Measurements from ENCODE around the gene SLC27A2.
"Not testable (repeated sequence)": the region's sequence is repeated elsewhere in the genome, so short reads cannot be mapped to it uniquely, and the experiment has no call there.

The SLC27A2 gene

DNA sequence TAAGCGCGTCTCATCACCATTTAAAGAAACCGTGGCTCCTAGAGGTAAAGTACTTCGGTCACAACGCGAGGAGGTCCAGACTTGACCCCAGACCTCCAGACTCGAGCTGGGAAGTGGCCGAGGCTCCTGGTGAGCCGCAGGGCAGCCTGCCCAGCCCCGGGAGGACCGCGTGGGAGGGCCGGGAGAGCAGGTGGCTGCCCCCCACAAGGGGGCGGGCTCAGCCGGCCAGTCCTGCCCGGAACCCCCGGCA, at the start of gene SLC27A2:
Gene SLC27A2 (plus strand): TSS at position 228 of the 250 bp plus-strand sequence. CDS start 232 bp downstream, outside the sequence.
- Mint-ChIP-seq H3K4me3 (peak within 1 kb of the TSS; percentile 81), H3K27ac (no peak within 1 kb of the TSS), H3K27me3 (peaks cover 34% of the 10 kb centered on the region), H3K9me3 (no peaks in the 10 kb centered on the region), H3K36me3 (ENCODE audit: low read depth) (no peaks in the 10 kb centered on the region), H3K4me1 (ENCODE audit: low read depth) (peaks cover 20% of the 10 kb centered on the region)
- intact Hi-C loops (cut with micrococcal nuclease): no loop called here

DNA sequence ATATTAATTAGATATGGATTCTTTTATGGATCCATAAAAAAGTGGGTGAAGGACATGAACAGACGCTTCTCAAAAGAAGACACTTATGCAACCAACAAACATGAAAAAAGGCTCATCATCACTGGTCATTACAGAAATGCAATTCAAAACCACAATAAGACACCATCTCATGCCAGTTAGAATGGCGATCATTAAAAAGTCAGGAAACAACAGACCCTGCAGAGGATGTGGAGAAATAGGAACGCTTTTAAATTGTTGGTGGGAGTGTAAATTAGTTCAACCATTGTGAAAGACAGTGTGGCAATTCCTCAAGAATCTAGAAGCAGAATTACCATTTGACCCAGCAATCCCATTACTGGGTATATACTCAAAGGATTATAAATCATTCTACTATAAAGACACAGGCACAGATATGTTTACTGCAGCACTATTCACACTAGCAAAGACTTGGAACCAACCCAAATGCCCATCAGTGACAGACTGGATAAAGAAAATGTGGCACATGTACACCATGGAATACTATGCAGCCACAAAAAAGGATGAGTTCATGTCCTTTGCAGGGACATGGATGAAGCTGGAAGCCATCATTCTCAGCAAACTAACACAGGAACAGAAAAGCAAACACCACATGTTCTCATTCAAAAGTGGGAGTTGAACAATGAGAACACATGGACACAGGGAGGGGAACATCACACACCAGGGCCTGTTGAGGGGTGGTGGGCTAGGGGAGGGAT, 49.6 kb upstream of the SLC27A2 start:
- H3K27ac Mint-ChIP-seq; H3K36me3 Mint-ChIP-seq (ENCODE audit: low read depth); H3K9me3 Mint-ChIP-seq; H3K4me3 Mint-ChIP-seq; intact Hi-C loops (cut with micrococcal nuclease); H3K27me3 Mint-ChIP-seq: not testable (repeated sequence)
- H3K4me1 Mint-ChIP-seq (ENCODE audit: low read depth): peaks cover 33% of the 10 kb centered on the region

DNA sequence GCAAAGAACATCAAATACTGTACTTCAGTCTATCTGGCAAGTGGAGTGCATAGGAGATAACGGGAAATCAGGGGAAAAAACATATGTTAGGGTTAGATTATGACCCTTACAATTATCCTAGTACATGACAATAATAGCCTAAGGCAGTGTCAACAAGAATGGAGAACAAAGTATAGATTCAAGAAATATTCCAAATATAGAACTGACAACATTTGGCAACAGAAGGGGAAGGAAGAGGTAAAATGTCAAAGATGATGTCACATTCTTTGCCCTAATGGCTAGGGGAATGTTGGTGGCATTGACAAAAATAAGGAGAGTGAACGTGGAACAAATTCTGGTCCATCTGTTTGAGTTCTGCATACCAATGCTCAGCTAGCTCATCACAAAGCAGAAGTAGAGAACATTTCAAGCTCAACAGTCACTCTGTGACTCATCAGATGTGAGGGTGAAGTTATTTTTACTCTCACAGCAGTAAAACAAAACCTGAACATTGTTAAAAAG, 47.4 kb upstream of the SLC27A2 start:
- Mint-ChIP-seq H3K27ac (no peak overlapping the region), H3K9me3 (no peaks in the 10 kb centered on the region), H3K27me3 (no peaks in the 10 kb centered on the region), H3K4me3 (no peak overlapping the region), H3K4me1 (ENCODE audit: low read depth) (peaks cover 22% of the 10 kb centered on the region), H3K36me3 (ENCODE audit: low read depth) (no peaks in the 10 kb centered on the region)
- intact Hi-C loops (cut with micrococcal nuclease): no loop called here

DNA sequence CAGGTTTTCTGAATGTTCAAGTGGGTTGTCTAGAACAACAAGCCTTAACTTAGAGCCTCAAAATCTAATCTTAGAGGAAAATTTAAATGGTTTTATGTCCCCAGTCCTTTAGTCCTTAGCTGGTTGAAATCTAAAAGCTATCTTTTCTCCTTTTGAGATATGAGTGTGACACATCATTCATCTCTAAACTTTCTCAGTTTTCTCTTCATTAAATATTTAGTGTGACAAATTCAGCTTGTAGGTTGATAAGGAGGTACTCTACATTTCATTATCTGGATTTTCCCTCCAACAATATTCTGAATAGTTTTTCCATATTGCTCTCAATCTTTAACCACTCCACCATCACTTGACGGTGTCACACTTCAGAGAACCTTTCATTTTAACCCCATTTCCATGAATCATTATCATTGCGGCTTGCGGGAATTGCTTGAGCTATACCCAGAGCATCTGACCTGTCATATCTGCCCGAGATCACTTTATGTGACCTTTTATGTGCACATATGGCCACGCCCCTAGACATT, 46.9 kb upstream of the SLC27A2 start:
- Mint-ChIP-seq H3K27me3 (no peaks in the 10 kb centered on the region), H3K36me3 (ENCODE audit: low read depth) (no peaks in the 10 kb centered on the region), H3K4me3 (no peak overlapping the region), H3K4me1 (ENCODE audit: low read depth) (peaks cover 22% of the 10 kb centered on the region), H3K27ac (no peak overlapping the region), H3K9me3 (no peaks in the 10 kb centered on the region)
- intact Hi-C loops (cut with micrococcal nuclease): no loop called here

GRCh38 chr15:50137330-50137761, 44.6 kb upstream of the SLC27A2 start:
- H3K9me3 Mint-ChIP-seq: no peaks in the 10 kb centered on the region
- H3K4me1 Mint-ChIP-seq (ENCODE audit: low read depth): peaks cover 36% of the 10 kb centered on the region
- H3K36me3 Mint-ChIP-seq (ENCODE audit: low read depth): no peaks in the 10 kb centered on the region
- intact Hi-C loops (cut with micrococcal nuclease): no loop called here
- H3K27ac Mint-ChIP-seq: no peak overlapping the region
- H3K27me3 Mint-ChIP-seq: no peaks in the 10 kb centered on the region
- no peak overlapping the region for H3K4me3 Mint-ChIP-seq

DNA sequence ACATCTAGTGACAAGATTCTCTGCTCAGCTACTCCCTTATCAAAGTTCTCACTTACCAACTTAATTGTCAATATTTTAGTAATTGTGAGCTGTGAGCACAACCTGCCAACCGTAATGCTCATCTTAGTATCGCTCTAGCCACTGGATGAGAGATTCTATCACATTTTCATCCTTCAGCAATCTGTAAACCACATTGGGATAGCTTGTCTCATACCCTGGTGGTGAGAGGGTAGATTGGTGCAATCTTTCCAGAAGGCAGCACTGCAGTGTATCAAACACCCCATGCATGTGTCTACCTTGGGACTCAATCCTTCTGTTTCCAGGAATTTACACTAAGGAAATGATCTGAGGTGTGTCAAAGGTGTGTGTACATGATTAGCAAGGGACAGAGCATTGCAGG, 44.1 kb upstream of the SLC27A2 start:
- H3K4me3 Mint-ChIP-seq: no peak overlapping the region
- H3K36me3 Mint-ChIP-seq (ENCODE audit: low read depth): no peaks in the 10 kb centered on the region
- H3K4me1 Mint-ChIP-seq (ENCODE audit: low read depth): peaks cover 39% of the 10 kb centered on the region
- intact Hi-C loops (cut with micrococcal nuclease): no loop called here
- H3K27me3 Mint-ChIP-seq: no peaks in the 10 kb centered on the region
- H3K27ac Mint-ChIP-seq: no peak overlapping the region
- no peaks in the 10 kb centered on the region for H3K9me3 Mint-ChIP-seq

- Mint-ChIP-seq H3K27ac (no peak overlapping the region), H3K4me1 (ENCODE audit: low read depth) (peaks cover 39% of the 10 kb centered on the region), H3K4me3 (no peak overlapping the region), H3K9me3 (no peaks in the 10 kb centered on the region), H3K27me3 (no peaks in the 10 kb centered on the region), H3K36me3 (ENCODE audit: low read depth) (no peaks in the 10 kb centered on the region)
- intact Hi-C loops (cut with micrococcal nuclease): no loop called here
Measured at GRCh38 chr15:50138391-50138790, 43.6 kb upstream of the SLC27A2 start.

DNA sequence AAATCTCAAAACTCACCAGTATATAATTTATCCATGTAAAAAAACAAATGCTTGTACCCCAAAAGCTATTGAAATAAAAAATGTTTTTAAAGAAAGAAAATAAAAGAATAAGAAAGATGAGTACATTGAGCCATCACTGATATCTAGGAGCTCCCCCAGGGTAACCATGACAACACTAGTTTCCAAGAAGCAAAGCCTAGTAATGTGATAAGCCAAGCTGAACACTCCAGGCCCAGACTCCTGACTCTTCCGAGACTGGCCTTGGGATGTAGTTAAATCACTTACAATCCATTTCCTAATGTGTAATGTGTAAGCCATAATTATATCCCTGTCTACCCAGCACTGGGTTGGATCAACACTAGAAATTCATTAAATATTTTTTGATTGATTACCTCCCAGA, 41.9 kb upstream of the SLC27A2 start:
- Mint-ChIP-seq H3K4me1 (ENCODE audit: low read depth) (peaks cover 37% of the 10 kb centered on the region), H3K27ac (no peak overlapping the region)

DNA sequence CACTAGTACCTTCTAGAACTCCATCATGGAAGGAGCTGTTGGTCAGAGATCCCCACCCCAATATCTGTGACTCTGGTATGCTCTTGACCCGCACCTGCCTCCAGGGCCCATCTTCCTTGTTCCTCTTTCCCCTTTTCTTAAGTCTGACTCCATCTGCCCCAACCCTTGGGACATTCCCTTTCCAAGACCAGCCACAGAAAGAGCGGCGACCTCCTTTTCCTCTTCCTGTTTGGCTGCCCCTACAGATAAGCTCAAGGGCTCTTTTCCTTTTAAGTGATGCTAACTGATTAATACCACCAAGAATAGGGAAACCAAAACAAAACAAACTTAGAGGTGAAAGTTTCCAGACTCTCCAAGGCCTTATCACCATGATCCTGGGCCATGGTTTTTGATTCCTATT, 41.0 kb upstream of the SLC27A2 start:
- Mint-ChIP-seq H3K36me3 (ENCODE audit: low read depth) (no peaks in the 10 kb centered on the region), H3K4me1 (ENCODE audit: low read depth) (peaks cover 34% of the 10 kb centered on the region), H3K27ac (no peak overlapping the region), H3K9me3 (peaks cover 10% of the 10 kb centered on the region), H3K27me3 (no peaks in the 10 kb centered on the region), H3K4me3 (no peak overlapping the region)
- intact Hi-C loops (cut with micrococcal nuclease): loop anchor here (10.0 kb wide), 2 partner anchors 174 to 986 kb away; partner anchors contain the start of gene COPS2

More for the DNA sequence above, 41.9 kb upstream of the SLC27A2 start:
- H3K27me3 Mint-ChIP-seq: no peaks in the 10 kb centered on the region
- H3K4me3 Mint-ChIP-seq: no peak overlapping the region
- intact Hi-C loops (cut with micrococcal nuclease): loop anchor here (10.0 kb wide), 2 partner anchors 175 to 985 kb away; partner anchors contain the start of gene COPS2
- H3K36me3 Mint-ChIP-seq (ENCODE audit: low read depth): no peaks in the 10 kb centered on the region
- peaks cover 10% of the 10 kb centered on the region for H3K9me3 Mint-ChIP-seq

- Mint-ChIP-seq H3K27ac (no peak overlapping the region), H3K9me3 (peaks cover 15% of the 10 kb centered on the region), H3K4me1 (ENCODE audit: low read depth) (peaks cover 38% of the 10 kb centered on the region), H3K27me3 (no peaks in the 10 kb centered on the region), H3K4me3 (no peak overlapping the region), H3K36me3 (ENCODE audit: low read depth) (no peaks in the 10 kb centered on the region)
- intact Hi-C loops (cut with micrococcal nuclease): loop anchor here (10.0 kb wide), 2 partner anchors 173 to 987 kb away; partner anchors contain the start of gene COPS2
Measured at GRCh38 chr15:50141856-50142255, 40.1 kb upstream of the SLC27A2 start.

- Mint-ChIP-seq H3K27me3 (no peaks in the 10 kb centered on the region), H3K4me3 (no peak overlapping the region), H3K27ac (no peak overlapping the region), H3K4me1 (ENCODE audit: low read depth) (peaks cover 39% of the 10 kb centered on the region), H3K9me3 (peaks cover 18% of the 10 kb centered on the region), H3K36me3 (ENCODE audit: low read depth) (no peaks in the 10 kb centered on the region)
- intact Hi-C loops (cut with micrococcal nuclease): loop anchor here (10.0 kb wide), 2 partner anchors 171 to 989 kb away; partner anchors contain the start of gene COPS2
Measured at GRCh38 chr15:50143255-50143860, 38.6 kb upstream of the SLC27A2 start.

DNA sequence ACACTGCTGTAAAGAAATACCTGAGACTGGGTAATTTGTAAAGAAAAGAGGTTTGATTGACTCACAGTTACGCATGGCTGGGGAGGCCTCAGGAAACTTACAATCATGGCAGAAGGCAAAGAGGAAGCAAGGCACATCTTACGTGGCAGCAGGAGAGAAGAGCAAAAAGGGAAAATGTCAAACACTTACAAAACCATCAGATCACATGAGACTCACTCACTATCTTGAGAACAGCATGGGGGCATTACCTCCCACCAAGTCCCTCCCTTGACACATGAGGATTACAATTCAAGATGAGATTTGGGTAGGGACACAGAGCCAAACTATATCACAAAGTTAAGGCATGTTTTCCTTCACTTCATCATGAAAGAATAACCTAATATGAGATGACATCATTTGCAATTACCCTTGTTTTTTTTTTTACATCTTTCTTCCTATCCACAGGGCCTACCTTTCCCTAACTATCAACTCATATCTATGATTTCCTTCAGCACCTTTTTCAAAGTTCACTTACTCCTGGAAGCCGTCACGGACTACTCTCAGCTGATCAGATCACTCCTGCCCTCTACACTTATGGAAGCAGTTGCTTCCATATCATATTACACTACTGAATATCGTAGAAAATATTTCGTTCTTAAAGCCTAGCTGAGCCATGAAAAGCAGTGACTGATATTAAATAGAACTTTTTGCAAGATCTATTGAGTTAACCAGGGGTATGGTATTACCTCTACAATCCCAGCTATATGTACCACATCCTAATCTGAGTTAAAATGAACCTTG, 37.5 kb upstream of the SLC27A2 start:
- Mint-ChIP-seq H3K9me3 (peaks cover 18% of the 10 kb centered on the region), H3K4me1 (ENCODE audit: low read depth) (peaks cover 39% of the 10 kb centered on the region), H3K36me3 (ENCODE audit: low read depth) (no peaks in the 10 kb centered on the region), H3K4me3 (no peak overlapping the region), H3K27ac (no peak overlapping the region), H3K27me3 (no peaks in the 10 kb centered on the region)
- intact Hi-C loops (cut with micrococcal nuclease): loop anchor here (1.0 to 10.0 kb wide), 6 partner anchors 170 to 1332 kb away; partner anchors contain the start of genes CEP152 and COPS2

GRCh38 chr15:50145451-50145872, 36.5 kb upstream of the SLC27A2 start:
- Mint-ChIP-seq H3K9me3 (peaks cover 18% of the 10 kb centered on the region), H3K4me1 (ENCODE audit: low read depth) (peaks cover 39% of the 10 kb centered on the region), H3K4me3 (no peak overlapping the region), H3K27me3 (no peaks in the 10 kb centered on the region), H3K27ac (no peak overlapping the region), H3K36me3 (ENCODE audit: low read depth) (no peaks in the 10 kb centered on the region)
- intact Hi-C loops (cut with micrococcal nuclease): loop anchor here (1.0 to 10.0 kb wide), 6 partner anchors 169 to 1333 kb away; partner anchors contain the start of genes CEP152 and COPS2

Measured in dendritic cell treated with granulocyte-macrophage colony-stimulating factor and Interleukin-4, amounts not matched to agents 40 ng/mL and 50 ng/mL, for 4 days (primary cell).